OCI-LY1 (cell line): ENCODE data around the gene CDK5RAP2.

ENCODE experiments used
- H2AFZ ChIP-seq: fragments of 200-600 bp; sonication (generic), shearing (Covaris generic); 2 replicates; pipeline ENCODE4 v1.6.0; 2014; ENCODE audit warnings: antibody characterized with exemption, mild to moderate bottlenecking, low read length
- H3F3A ChIP-seq: fragments of 200-600 bp; sonication (generic), shearing (Covaris generic); 2 replicates; pipeline ENCODE4 v1.6.0; 2014; ENCODE audit warnings: mild to moderate bottlenecking, antibody characterized with exemption, low read length, moderate library complexity; ENCODE audit not compliant: insufficient read depth
- H3K27ac ChIP-seq: fragments of 200-600 bp; sonication (generic); 2 replicates; pipeline ENCODE4 v1.5.1; 2014; ENCODE audit warnings: low read length, mixed run types, mild to moderate bottlenecking, low read depth; ENCODE audit not compliant: poor library complexity, severe bottlenecking
- H3K27me3 ChIP-seq: fragments of 200-600 bp; sonication (generic); 2 replicates; pipeline ENCODE4 v1.6.0; 2014; ENCODE audit warnings: antibody characterized with exemption, mild to moderate bottlenecking, low read length, moderate library complexity; ENCODE audit not compliant: insufficient read depth
- H3K36me3 ChIP-seq: fragments of 200-600 bp; sonication (generic); 2 replicates; pipeline ENCODE4 v1.6.1; 2014; ENCODE audit warnings: mild to moderate bottlenecking, antibody characterized with exemption, low read length, moderate library complexity, mixed read lengths; ENCODE audit not compliant: insufficient read depth
- H3K4me1 ChIP-seq: fragments of 200-600 bp; sonication (generic); 2 replicates; pipeline ENCODE4 v1.5.1; 2014; ENCODE audit warnings: mild to moderate bottlenecking, low read length, moderate library complexity; ENCODE audit not compliant: insufficient read depth, severe bottlenecking
- H3K4me2 ChIP-seq: fragments of 200-600 bp; sonication (generic), shearing (Covaris generic); 2 replicates; pipeline ENCODE4 v1.6.1; 2014; ENCODE audit warnings: low read length
- H3K4me3 ChIP-seq: fragments of 200-600 bp; sonication (generic); 2 replicates; pipeline ENCODE4 v1.5.1; 2014; ENCODE audit warnings: low read length, low read depth, mild to moderate bottlenecking, mixed read lengths; ENCODE audit not compliant: poor library complexity, severe bottlenecking
- H3K79me2 ChIP-seq: fragments of 200-600 bp; shearing (Covaris generic); 2 replicates; pipeline ENCODE4 v1.6.1; 2016; ENCODE audit warnings: mixed run types, low read length, mixed read lengths; ENCODE audit not compliant: insufficient read depth
- H3K9ac ChIP-seq: fragments of 200-600 bp; sonication (generic), shearing (Covaris generic); 2 replicates; pipeline ENCODE4 v1.6.1; 2014; ENCODE audit warnings: mild to moderate bottlenecking, low read length, mixed read lengths
- H3K9me2 ChIP-seq: fragments of 200-600 bp; sonication (generic), shearing (Covaris generic); 2 replicates; pipeline ENCODE4 v1.6.1; 2014; ENCODE audit warnings: low read depth, mild to moderate bottlenecking, low read length, mixed read lengths
- H3K9me3 ChIP-seq: fragments of 200-600 bp; shearing (Covaris generic); 2 replicates; pipeline ENCODE4 v1.6.1; 2014; ENCODE audit warnings: low read length, mixed read lengths
- H4K20me1 ChIP-seq: fragments of 200-600 bp; sonication (generic), shearing (Covaris generic); 2 replicates; pipeline ENCODE4 v1.6.0; 2016; ENCODE audit warnings: mild to moderate bottlenecking, low read length; ENCODE audit not compliant: insufficient read depth
- EZH2 ChIP-seq: fragments of 200-600 bp; sonication (generic), shearing (Covaris generic); IDR thresholded peaks from 2 replicates; pipeline ENCODE4 v1.8.0; 2017; ENCODE audit warnings: borderline replicate concordance, mixed run types, mild to moderate bottlenecking, antibody characterized with exemption, low read length, moderate library complexity, mixed read lengths
- TF ChIP-seq, protein P1 (sequence below): fragments of 200-600 bp; sonication (generic), shearing (Covaris generic); IDR thresholded peaks from 2 replicates; pipeline ENCODE4 v1.5.1; 2017; ENCODE audit warnings: mild to moderate bottlenecking, antibody characterized with exemption, low read length, moderate library complexity, mixed read lengths

Gene CDK5RAP2

DNA sequence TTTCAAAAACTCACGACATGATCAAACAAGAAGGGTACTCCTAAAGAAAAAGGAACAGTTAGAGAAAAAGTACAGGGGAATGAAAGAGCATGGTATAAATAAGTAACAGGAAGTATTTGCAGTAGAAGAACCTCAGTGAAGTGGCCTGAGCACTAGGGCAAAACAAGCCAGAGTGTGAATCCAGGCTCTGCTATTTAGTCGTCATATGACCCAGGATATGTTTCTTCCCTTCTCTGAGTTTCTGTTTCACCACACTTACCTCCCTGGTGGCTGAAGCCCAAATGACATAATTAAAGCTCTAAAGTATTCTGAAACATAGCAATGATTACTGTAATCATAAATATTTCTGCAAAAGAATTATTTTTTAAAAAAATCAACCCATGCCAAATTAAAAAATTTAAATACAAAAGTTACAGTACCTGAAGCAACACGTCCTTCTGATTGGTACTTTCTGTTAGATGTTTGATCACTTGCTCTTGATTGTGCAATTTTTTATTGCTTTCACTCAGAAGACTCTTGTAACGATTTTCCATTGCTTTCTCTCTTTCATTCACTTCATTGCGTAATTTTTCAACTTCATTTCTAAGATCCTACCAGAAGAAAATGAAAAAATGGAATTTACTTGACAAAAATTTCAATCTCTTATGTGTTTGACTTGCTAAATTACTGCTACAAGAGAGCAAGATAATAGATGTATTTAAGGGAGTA, 88.9 kb downstream of the CDK5RAP2 start:
- Histone ChIP-seq H3K4me3 (no peak overlapping the region), H2AFZ (no peak overlapping the region), H3F3A (no peaks in the 10 kb centered on the region), H3K36me3 (peaks cover 70% of the 10 kb centered on the region), H3K27me3 (no peaks in the 10 kb centered on the region), H3K9me3 (no peaks in the 10 kb centered on the region), H3K9me2 (no peaks in the 10 kb centered on the region), H4K20me1 (no peaks in the 10 kb centered on the region), H3K4me1 (no peaks in the 10 kb centered on the region), H3K79me2 (no peaks in the 10 kb centered on the region), H3K4me2 (no peak overlapping the region), H3K9ac (no peak overlapping the region), H3K27ac (no peak overlapping the region)
- TF ChIP-seq, protein P1, sequence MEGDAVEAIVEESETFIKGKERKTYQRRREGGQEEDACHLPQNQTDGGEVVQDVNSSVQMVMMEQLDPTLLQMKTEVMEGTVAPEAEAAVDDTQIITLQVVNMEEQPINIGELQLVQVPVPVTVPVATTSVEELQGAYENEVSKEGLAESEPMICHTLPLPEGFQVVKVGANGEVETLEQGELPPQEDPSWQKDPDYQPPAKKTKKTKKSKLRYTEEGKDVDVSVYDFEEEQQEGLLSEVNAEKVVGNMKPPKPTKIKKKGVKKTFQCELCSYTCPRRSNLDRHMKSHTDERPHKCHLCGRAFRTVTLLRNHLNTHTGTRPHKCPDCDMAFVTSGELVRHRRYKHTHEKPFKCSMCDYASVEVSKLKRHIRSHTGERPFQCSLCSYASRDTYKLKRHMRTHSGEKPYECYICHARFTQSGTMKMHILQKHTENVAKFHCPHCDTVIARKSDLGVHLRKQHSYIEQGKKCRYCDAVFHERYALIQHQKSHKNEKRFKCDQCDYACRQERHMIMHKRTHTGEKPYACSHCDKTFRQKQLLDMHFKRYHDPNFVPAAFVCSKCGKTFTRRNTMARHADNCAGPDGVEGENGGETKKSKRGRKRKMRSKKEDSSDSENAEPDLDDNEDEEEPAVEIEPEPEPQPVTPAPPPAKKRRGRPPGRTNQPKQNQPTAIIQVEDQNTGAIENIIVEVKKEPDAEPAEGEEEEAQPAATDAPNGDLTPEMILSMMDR: no peak
- TF ChIP-seq EZH2: no peak

DNA sequence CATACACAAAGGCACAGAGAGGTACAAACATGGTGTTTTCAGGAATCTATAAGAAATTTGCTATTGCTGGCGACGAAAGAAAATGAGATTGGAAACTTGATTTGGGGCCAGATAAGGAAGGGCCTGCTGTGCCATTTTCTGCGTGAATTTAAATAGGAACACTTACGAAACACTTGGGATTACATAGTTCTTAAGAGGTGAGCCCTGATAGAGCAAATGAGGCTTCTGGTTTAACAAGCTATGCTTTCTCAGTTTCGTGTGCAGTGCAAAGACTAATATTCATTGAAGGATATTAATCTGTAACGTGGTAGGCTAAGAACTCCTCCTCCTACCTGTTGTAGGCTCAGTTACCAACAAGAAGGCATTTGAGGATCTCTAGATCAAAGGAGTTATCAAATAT, 93.1 kb downstream of the CDK5RAP2 start:
- Histone ChIP-seq H2AFZ (no peak overlapping the region), H3K36me3 (peaks cover 92% of the 10 kb centered on the region), H3K9me2 (no peaks in the 10 kb centered on the region), H3F3A (no peaks in the 10 kb centered on the region), H3K9ac (no peak overlapping the region), H3K4me3 (no peak overlapping the region), H4K20me1 (no peaks in the 10 kb centered on the region), H3K27ac (no peak overlapping the region), H3K27me3 (no peaks in the 10 kb centered on the region), H3K4me1 (no peaks in the 10 kb centered on the region), H3K4me2 (no peak overlapping the region), H3K79me2 (no peaks in the 10 kb centered on the region), H3K9me3 (no peaks in the 10 kb centered on the region)
- TF ChIP-seq, protein P1: no peak
- no peak for TF ChIP-seq EZH2

DNA sequence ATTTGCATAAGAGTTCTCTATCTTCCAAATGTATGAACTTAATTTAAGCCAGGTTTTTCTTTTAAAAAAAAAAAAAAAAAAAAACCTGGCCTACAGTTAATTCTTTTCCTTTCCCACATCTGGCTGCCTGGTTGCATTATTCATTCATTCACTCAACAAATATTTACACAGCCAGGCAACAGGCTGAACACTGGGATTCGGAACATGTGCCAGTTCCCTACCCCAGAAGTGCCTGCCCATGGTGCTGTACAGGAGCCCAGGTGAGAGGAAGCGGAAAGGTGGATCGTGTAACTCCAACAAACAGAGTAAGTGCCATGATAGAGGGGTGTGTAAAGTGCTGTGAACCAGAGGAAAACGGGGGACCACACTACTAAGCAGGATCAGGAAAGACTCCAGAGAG, 93.6 kb downstream of the CDK5RAP2 start:
- H3K36me3 ChIP-seq: peaks cover 94% of the 10 kb centered on the region
- no peaks in the 10 kb centered on the region for H3K79me2 ChIP-seq
- TF ChIP-seq, protein P1: no peak
- TF ChIP-seq EZH2: no peak
- H3K9me2 ChIP-seq: no peaks in the 10 kb centered on the region
- no peak overlapping the region for H2AFZ ChIP-seq
- no peak overlapping the region for H3K4me2 ChIP-seq
- H3F3A ChIP-seq: no peaks in the 10 kb centered on the region
- no peak overlapping the region for H3K27ac ChIP-seq
- no peaks in the 10 kb centered on the region for H4K20me1 ChIP-seq
- H3K4me1 ChIP-seq: no peaks in the 10 kb centered on the region
- no peaks in the 10 kb centered on the region for H3K27me3 ChIP-seq
- no peaks in the 10 kb centered on the region for H3K9me3 ChIP-seq
- H3K4me3 ChIP-seq: no peak overlapping the region
- no peak overlapping the region for H3K9ac ChIP-seq
